GM18498 (cell line): Measurements from ENCODE around the gene GPR101.
"Not testable (repeated sequence)": the region's sequence is repeated elsewhere in the genome, so short reads cannot be mapped to it uniquely, and the experiment has no call there.

Source experiments
- ATAC-seq: cut with Tn5 transposase; IDR thresholded peaks from one replicate; pipeline ENCODE4 v1.9.1; 2021; ENCODE audit warnings: mild to moderate bottlenecking, moderate library complexity; ENCODE audit not compliant: unreplicated experiment

The GPR101 gene

GRCh38 chrX:137028699-137029098 lies 5.1 kb downstream of the GPR101 start:
- no peak for ATAC-seq

GRCh38 chrX:137025930-137026329 lies 7.9 kb downstream of the GPR101 start:
- no peak for ATAC-seq

- ATAC-seq = not testable (repeated sequence)
Measured at GRCh38 chrX:137000236-137000635, 33.6 kb downstream of the GPR101 start.

- ATAC-seq = no peak
Measured at GRCh38 chrX:136999024-136999423, 34.8 kb downstream of the GPR101 start.
